Naive B cell (primary cell): ENCODE results near the gene LAS1L. TPM values are rescaled to one million over a fixed set of nuclear protein-coding genes. Genes with fewer than 3 reads are reported as not detected.
"Not testable (repeated sequence)": the region's sequence is repeated elsewhere in the genome, so short reads cannot be mapped to it uniquely, and the experiment has no call there.

ENCODE experiments used
- ATAC-seq, 2 donors: fragments of 150-1000 bp; cut with Tn5 transposase; 2 replicates each; pipeline ENCODE4 v1.10.0; 2021; ENCODE audit warnings: low read depth in 2 of 2, mild to moderate bottlenecking in 2 of 2, moderate library complexity in 2 of 2
- DNase-seq: peaks from one replicate; pipeline ENCODE4 v3.0.0; 2022
- H3K27ac Mint-ChIP-seq, 6 donors: one replicate each; pipeline ENCODE4 v1.8.0; 2020 to 2022; ENCODE audit warnings: mild to moderate bottlenecking in 6 of 6, mixed read lengths in 6 of 6, moderate library complexity in 5 of 6, inconsistent platforms in 2 of 6
- H3K27me3 Mint-ChIP-seq, 3 donors: one replicate each; pipeline ENCODE4 v1.8.0; 2021 to 2022; ENCODE audit warnings: mixed read lengths in 3 of 3, mild to moderate bottlenecking in 1 of 3
- H3K36me3 Mint-ChIP-seq, 2 donors: one replicate each; pipeline ENCODE4 v1.8.0; 2020 to 2022; ENCODE audit warnings: mixed read lengths in 2 of 2, inconsistent platforms in 1 of 2, mild to moderate bottlenecking in 1 of 2
- H3K4me1 Mint-ChIP-seq, 3 donors: one replicate each; pipeline ENCODE4 v1.8.0; 2020 to 2022; ENCODE audit warnings: mixed read lengths in 3 of 3, inconsistent platforms in 1 of 3, mild to moderate bottlenecking in 1 of 3, moderate library complexity in 1 of 3
- H3K4me3 Mint-ChIP-seq, 8 donors: one replicate each; pipeline ENCODE4 v1.8.0; 2020 to 2022; ENCODE audit warnings: mild to moderate bottlenecking in 8 of 8, mixed read lengths in 8 of 8, moderate library complexity in 8 of 8, inconsistent platforms in 2 of 8
- H3K9me3 Mint-ChIP-seq, 7 donors: one replicate each; pipeline ENCODE4 v1.8.0; 2020 to 2022; ENCODE audit warnings: mixed read lengths in 7 of 7, mild to moderate bottlenecking in 5 of 7, inconsistent platforms in 2 of 7, moderate library complexity in 1 of 7
- polyA plus RNA-seq, 6 donors: library from polyadenylated mRNA; unstranded; fragments of 300-500 nt; fragmentation: Illumina TruSeq; gene quantifications; one replicate each; pipeline ENCODE4 v1.2.3, GENCODE V29; 2021; ENCODE audit warnings: low read depth in 6 of 6

The LAS1L gene
- polyA plus RNA-seq, 6 donors from 2014 or later, result 22.3 to 51.9 (median 45.2) TPM

- Mint-ChIP-seq H3K27ac (no peak overlapping the region), H3K9me3 (no peaks in the 10 kb centered on the region), H3K4me3 (no peak overlapping the region), H3K4me1 (no peaks in the 10 kb centered on the region), H3K27me3 (no peaks in the 10 kb centered on the region), H3K36me3 (no peaks in the 10 kb centered on the region)
- no peak for DNase-seq
- ATAC-seq, result no peak
Measured at GRCh38 chrX:65502618-65503017, 32.0 kb downstream of the LAS1L start.

GRCh38 chrX:65493431-65493830 is 41.2 kb downstream of the LAS1L start:
- no peaks in the 10 kb centered on the region for H3K4me1 Mint-ChIP-seq
- no peaks in the 10 kb centered on the region for H3K27me3 Mint-ChIP-seq
- ATAC-seq (no peak), DNase-seq (no peak)
- no peak overlapping the region for H3K4me3 Mint-ChIP-seq
- H3K36me3 Mint-ChIP-seq, result no peaks in the 10 kb centered on the region
- no peak overlapping the region for H3K27ac Mint-ChIP-seq
- no peaks in the 10 kb centered on the region for H3K9me3 Mint-ChIP-seq

- no peaks in the 10 kb centered on the region for H3K9me3 Mint-ChIP-seq
- no peaks in the 10 kb centered on the region for H3K4me1 Mint-ChIP-seq
- no peak overlapping the region for H3K4me3 Mint-ChIP-seq
- no peaks in the 10 kb centered on the region for H3K36me3 Mint-ChIP-seq
- H3K27me3 Mint-ChIP-seq, result no peaks in the 10 kb centered on the region
- H3K27ac Mint-ChIP-seq, result peak overlapping the region in 1 of 6 donors; percentile 56
- ATAC-seq (no peak), DNase-seq (no peak)
Measured at GRCh38 chrX:65491620-65492019, 43.0 kb downstream of the LAS1L start.

- Mint-ChIP-seq H3K9me3 (no peaks in the 10 kb centered on the region), H3K36me3 (no peaks in the 10 kb centered on the region), H3K4me3 (no peak overlapping the region), H3K4me1 (no peaks in the 10 kb centered on the region), H3K27ac (peak overlapping the region in 1 of 6 donors; percentile 29), H3K27me3 (no peaks in the 10 kb centered on the region)
- no peak for DNase-seq
- ATAC-seq, result no peak
Measured at GRCh38 chrX:65488495-65488894, 46.1 kb downstream of the LAS1L start.

- H3K4me3 Mint-ChIP-seq, result no peak overlapping the region
- no peak for DNase-seq
- H3K36me3 Mint-ChIP-seq, result peaks cover 16 to 17% of the 10 kb centered on the region in 2 donors
- peaks cover 0 to 18% (median 11%) of the 10 kb centered on the region in 7 donors for H3K9me3 Mint-ChIP-seq
- H3K4me1 Mint-ChIP-seq, result no peaks in the 10 kb centered on the region
- ATAC-seq, result no peak
- H3K27ac Mint-ChIP-seq, result no peak overlapping the region
- H3K27me3 Mint-ChIP-seq, result peaks cover 0 to 4% (median 0%) of the 10 kb centered on the region in 3 donors
Measured at GRCh38 chrX:65480960-65481359, 53.6 kb downstream of the LAS1L start.

GRCh38 chrX:65479102-65479501 is 55.5 kb downstream of the LAS1L start:
- H3K4me1 Mint-ChIP-seq, H3K27me3 Mint-ChIP-seq, H3K4me3 Mint-ChIP-seq, ATAC-seq, DNase-seq, H3K27ac Mint-ChIP-seq: not testable (repeated sequence)
- peaks cover 24 to 26% of the 10 kb centered on the region in 2 donors for H3K36me3 Mint-ChIP-seq
- peaks cover 0 to 29% (median 20%) of the 10 kb centered on the region in 7 donors for H3K9me3 Mint-ChIP-seq

GRCh38 chrX:65476564-65476963 is 58.0 kb downstream of the LAS1L start:
- DNase-seq (no peak), ATAC-seq (no peak)
- Mint-ChIP-seq H3K4me1 (no peaks in the 10 kb centered on the region), H3K27ac (peak overlapping the region in 1 of 6 donors; percentile 25), H3K4me3 (no peak overlapping the region), H3K9me3 (peaks cover 0 to 31% (median 24%) of the 10 kb centered on the region in 7 donors), H3K27me3 (peaks cover 0 to 4% (median 0%) of the 10 kb centered on the region in 3 donors), H3K36me3 (peaks cover 24 to 26% of the 10 kb centered on the region in 2 donors)

- ATAC-seq, result no peak
- Mint-ChIP-seq H3K9me3 (peaks cover 2 to 36% (median 17%) of the 10 kb centered on the region in 7 donors), H3K4me3 (no peak overlapping the region), H3K27ac (peak overlapping the region in 1 of 6 donors; percentile 48), H3K27me3 (no peaks in the 10 kb centered on the region), H3K36me3 (no peaks in the 10 kb centered on the region), H3K4me1 (no peaks in the 10 kb centered on the region)
- no peak for DNase-seq
Measured at GRCh38 chrX:65463550-65463949, 71.0 kb downstream of the LAS1L start.

Other genes starting within 250 kb of the LAS1L start
- gene MSN, start 132.9 kb upstream of the LAS1L start, polyA plus RNA-seq, result 100 to 1,000 TPM; 494 to 728 (median 559) TPM